Dorsolateral prefrontal cortex (tissue), 118 donors: Measurements from ENCODE around the gene SMIM29. TPM values are rescaled to one million over a fixed set of nuclear protein-coding genes. Genes with fewer than 3 reads are reported as not detected.

ENCODE experiments used
- microRNA-seq, 43 experiments: library from miRNA; unstranded; fragments of <30 nt; microRNA quantifications; one replicate each; pipeline ENCODE4 v1.2.0, GENCODE V29; 2022
- total RNA-seq, 120 experiments: library from RNA; stranded (reverse); gene quantifications; one replicate each; pipeline versions ENCODE4 v1.2.3 to v1.2.4, GENCODE V29; 2022

SMIM29 gene
- total RNA-seq, 120 experiments from 2014 or later: 43.8 to 108 (median 67.5) TPM

Small RNA genes within 50 kb of the gene (microRNA-seq; reads per million reads assigned to microRNA genes)
- 0 to 0.52 (median 0) reads per million in 43 experiments for gene MIR6835

Other genes with a start within 250 kb of the SMIM29 start
- gene GRM4, start 102.9 kb downstream of the SMIM29 start, total RNA-seq: 10 to 100 TPM in 59 of 120 experiments, 1 to 10 TPM in 61; 2.8 to 17.8 (median 9.9) TPM
- gene HMGA1, start 12.1 kb downstream of the SMIM29 start, total RNA-seq: 10 to 100 TPM; 33.1 to 85.0 (median 58.3) TPM
- 100 to 1,000 TPM; 107 to 239 (median 169) TPM for gene NUDT3, start 143.7 kb upstream of the SMIM29 start, total RNA-seq
- 100 to 1,000 TPM; 315 to 608 (median 413) TPM for gene RPS10, start 177.1 kb upstream of the SMIM29 start, total RNA-seq
- 100 to 1,000 TPM in 119 of 120 experiments, 10 to 100 TPM in 1; 78.5 to 489 (median 335) TPM for gene PACSIN1, start 217.1 kb upstream of the SMIM29 start, total RNA-seq